Nephron progenitor cell (in vitro differentiated cells): ENCODE measurements around the gene PAX6.

Source experiments
- DNase-seq: peaks from one replicate; pipeline ENCODE4 v3.0.0; 2021
- H3K27ac Mint-ChIP-seq: 2 replicates; pipeline ENCODE4 v1.8.0; 2021; ENCODE audit warnings: mild to moderate bottlenecking, moderate library complexity, mixed read lengths
- H3K27me3 Mint-ChIP-seq: 2 replicates; pipeline ENCODE4 v1.8.0; 2021; ENCODE audit warnings: mild to moderate bottlenecking, low read depth, mixed read lengths; ENCODE audit not compliant: poor library complexity
- H3K36me3 Mint-ChIP-seq: 2 replicates; pipeline ENCODE4 v1.8.0; 2021; ENCODE audit warnings: low read depth, mixed read lengths
- H3K4me1 Mint-ChIP-seq: 2 replicates; pipeline ENCODE4 v1.8.0; 2021; ENCODE audit warnings: mixed read lengths
- H3K4me3 Mint-ChIP-seq: 2 replicates; pipeline ENCODE4 v1.8.0; 2021; ENCODE audit warnings: mild to moderate bottlenecking, moderate library complexity, mixed read lengths
- H3K9me3 Mint-ChIP-seq: 2 replicates; pipeline ENCODE4 v1.8.0; 2021; ENCODE audit warnings: mild to moderate bottlenecking, moderate library complexity, mixed read lengths
- CTCF ChIP-seq: fragments of 200-600 bp; sonication (generic); IDR thresholded peaks from 2 replicates; pipeline ENCODE4 v1.5.0; 2021; ENCODE audit warnings: antibody characterized with exemption

The PAX6 gene

GRCh38 chr11:31803813-31804311 lies 7.3 kb downstream of the PAX6 start:
- DNase-seq = no peak
- H3K27me3 Mint-ChIP-seq = no peaks in the 10 kb centered on the region
- H3K36me3 Mint-ChIP-seq = no peaks in the 10 kb centered on the region
- TF ChIP-seq CTCF = no peak
- H3K4me1 Mint-ChIP-seq = peaks cover 22% of the 10 kb centered on the region
- no peaks in the 10 kb centered on the region for H3K9me3 Mint-ChIP-seq
- peak overlapping the region; percentile 11 for H3K4me3 Mint-ChIP-seq
- no peak overlapping the region for H3K27ac Mint-ChIP-seq

GRCh38 chr11:31802990-31803812 lies 7.9 kb downstream of the PAX6 start:
- Mint-ChIP-seq H3K4me3 (no peak overlapping the region), H3K9me3 (no peaks in the 10 kb centered on the region), H3K27me3 (no peaks in the 10 kb centered on the region), H3K27ac (no peak overlapping the region), H3K4me1 (peaks cover 20% of the 10 kb centered on the region), H3K36me3 (no peaks in the 10 kb centered on the region)
- TF ChIP-seq CTCF = no peak
- peak; percentile 24 for DNase-seq

- Mint-ChIP-seq H3K9me3 (no peaks in the 10 kb centered on the region), H3K36me3 (no peaks in the 10 kb centered on the region), H3K27ac (no peak overlapping the region), H3K4me3 (no peak overlapping the region), H3K4me1 (peaks cover 25% of the 10 kb centered on the region), H3K27me3 (no peaks in the 10 kb centered on the region)
- TF ChIP-seq CTCF = no peak
- DNase-seq = peak; percentile 23
Observed at GRCh38 chr11:31802609-31802989, 8.5 kb downstream of the PAX6 start.

GRCh38 chr11:31802000-31802551 lies 9.0 kb downstream of the PAX6 start:
- Mint-ChIP-seq H3K36me3 (no peaks in the 10 kb centered on the region), H3K27me3 (no peaks in the 10 kb centered on the region), H3K9me3 (no peaks in the 10 kb centered on the region), H3K4me3 (no peak overlapping the region), H3K4me1 (peaks cover 30% of the 10 kb centered on the region), H3K27ac (no peak overlapping the region)
- no peak for TF ChIP-seq CTCF
- DNase-seq = no peak

- Mint-ChIP-seq H3K4me1 (peaks cover 33% of the 10 kb centered on the region), H3K4me3 (no peak overlapping the region), H3K27me3 (no peaks in the 10 kb centered on the region), H3K27ac (no peak overlapping the region), H3K9me3 (no peaks in the 10 kb centered on the region), H3K36me3 (no peaks in the 10 kb centered on the region)
- DNase-seq = no peak
- TF ChIP-seq CTCF = no peak
Observed at GRCh38 chr11:31801298-31801702, 9.8 kb downstream of the PAX6 start.
